ENCODE measurements around the gene NCAPD3. TPM values are rescaled to one million over a fixed set of nuclear protein-coding genes. Genes with fewer than 3 reads are reported as not detected.

NCAPD3 gene
- total and polyA plus RNA-seq, 2 donors (not counting 3 experiments of a cell fraction or from before 2014, with no cell fraction given), result 22.6 to 43.8 TPM

DNA sequence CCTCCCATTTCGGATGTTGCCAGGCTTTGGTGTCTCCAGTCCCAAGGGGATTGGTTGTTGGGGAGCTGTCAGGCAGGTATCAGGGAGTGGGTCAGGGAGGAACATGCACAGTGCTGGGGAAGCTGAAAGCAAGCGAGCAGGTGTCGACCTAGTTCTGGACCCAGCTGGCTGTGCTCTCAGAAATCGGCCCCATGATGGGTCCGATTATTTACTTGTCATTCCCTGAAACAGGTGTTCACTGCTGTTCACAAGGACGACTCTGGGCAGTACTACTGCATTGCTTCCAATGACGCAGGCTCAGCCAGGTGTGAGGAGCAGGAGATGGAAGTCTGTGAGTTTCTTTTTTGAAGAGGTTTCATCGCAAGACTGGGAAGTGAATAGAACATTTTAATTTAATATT, 78.1 kb downstream of the NCAPD3 start:
- dilution Hi-C loops (cut with MboI; ENCODE audit: extremely low pct_ligation_motif_present, low sequenced_read_pairs), result no loop called here
- Histone ChIP-seq H3K9me1 (replicated peaks; ENCODE audit: control insufficient read depth, extremely low read depth, insufficient read depth, low read length) (no peaks in the 10 kb centered on the region), H3K27me3 (ENCODE audit: control insufficient read depth in 2 of 2, insufficient read depth in 2 of 2, low read length in 2 of 2) (no peaks in the 10 kb centered on the region), H2AFZ (ENCODE audit: low read depth, low read length) (no peak overlapping the region), H3K4me2 (ENCODE audit: insufficient read depth, low read length) (no peak overlapping the region), H3K27ac (ENCODE audit: insufficient read depth, low read depth, low read length) (no peak overlapping the region), H3K9ac (replicated peaks; ENCODE audit: extremely low read depth, insufficient read depth, low read length) (no peak overlapping the region), H3K36me3 (ENCODE audit: control insufficient read depth in 2 of 2, extremely low read depth in 1 of 2, insufficient read depth in 2 of 2, low read length in 2 of 2) (peaks cover 20 to 30% of the 10 kb centered on the region in 2 experiments), H3K9me3 (replicated peaks; ENCODE audit: control insufficient read depth, insufficient read depth, low read length) (no peaks in the 10 kb centered on the region), H3K4me3 (replicated peaks in 1 of 3; ENCODE audit: insufficient read depth in 1 of 3, low read depth in 1 of 3, low read length in 3 of 3) (no peak overlapping the region), H4K20me1 (replicated peaks; ENCODE audit: control insufficient read depth, extremely low read depth, insufficient read depth, low read length) (no peaks in the 10 kb centered on the region), H3K4me1 (ENCODE audit: control insufficient read depth, extremely low read depth, insufficient read depth, low read length) (no peaks in the 10 kb centered on the region), H3K79me2 (ENCODE audit: control insufficient read depth, insufficient read depth, low read length) (no peaks in the 10 kb centered on the region)
- DNase-seq (ENCODE audit: low read depth, low spot score), result no peak
- intact Hi-C loops (cut with micrococcal nuclease), result loop anchor here (5.0 kb wide), 1 partner anchor 77 kb away; the partner anchor contains the start of genes NCAPD3 and VPS26B
- CTCF ChIA-PET, result interaction anchor here (1.0 kb wide), 1 partner anchor 95 kb away, joined by 4 read pairs; no protein-coding TSS in a partner anchor
- POLR2A ChIA-PET, result no interaction called here
- BruUV-seq (replicated peaks), result no TSS peak
- no peak for TF ChIP-seq POLR2AphosphoS5 (IDR thresholded peaks at IDR 0.05; ENCODE audit: insufficient read depth, low read depth, low read length)
- TF ChIP-seq POLR2A (IDR thresholded peaks at IDR 0.05; ENCODE audit: low read depth, low read length), result no peak
- TF ChIP-seq, protein P1, sequence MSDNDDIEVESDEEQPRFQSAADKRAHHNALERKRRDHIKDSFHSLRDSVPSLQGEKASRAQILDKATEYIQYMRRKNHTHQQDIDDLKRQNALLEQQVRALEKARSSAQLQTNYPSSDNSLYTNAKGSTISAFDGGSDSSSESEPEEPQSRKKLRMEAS (IDR thresholded peaks at IDR 0.05; ENCODE audit: insufficient read depth, insufficient read length), result no peak
- TF ChIP-seq FOS (IDR thresholded peaks at IDR 0.05; ENCODE audit: borderline replicate concordance, insufficient read depth, low read length), result no peak
- TF ChIP-seq GATA2 (IDR thresholded peaks at IDR 0.05; ENCODE audit: insufficient read depth, insufficient read length, low read depth, low read length), result no peak
- no peak for TF ChIP-seq MYC (IDR thresholded peaks at IDR 0.05; ENCODE audit: low read depth, low read length)
- TF ChIP-seq CTCF (IDR thresholded peaks at IDR 0.05; ENCODE audit: extremely low read depth in 1 of 2, insufficient read depth in 1 of 2, low read depth in 1 of 2, low read length in 2 of 2), result no peak
- no peak for TF ChIP-seq JUN (IDR thresholded peaks at IDR 0.05; ENCODE audit: borderline replicate concordance, insufficient read depth, insufficient read length, low read depth)
- TF ChIP-seq EZH2 (IDR thresholded peaks at IDR 0.05; ENCODE audit: borderline replicate concordance, low read depth, low read length, severe bottlenecking), result no peak
- no peak for FAIRE-seq
